Dedifferentiated amniotic fluid mesenchymal stem cell (primary cell): ENCODE data around the gene CNN3.

ENCODE experiments used
- DNase-seq: peaks from one replicate; pipeline ENCODE4 v3.0.0-alpha.2; 2016; ENCODE audit errors: extremely low spot score

The CNN3 gene

DNA sequence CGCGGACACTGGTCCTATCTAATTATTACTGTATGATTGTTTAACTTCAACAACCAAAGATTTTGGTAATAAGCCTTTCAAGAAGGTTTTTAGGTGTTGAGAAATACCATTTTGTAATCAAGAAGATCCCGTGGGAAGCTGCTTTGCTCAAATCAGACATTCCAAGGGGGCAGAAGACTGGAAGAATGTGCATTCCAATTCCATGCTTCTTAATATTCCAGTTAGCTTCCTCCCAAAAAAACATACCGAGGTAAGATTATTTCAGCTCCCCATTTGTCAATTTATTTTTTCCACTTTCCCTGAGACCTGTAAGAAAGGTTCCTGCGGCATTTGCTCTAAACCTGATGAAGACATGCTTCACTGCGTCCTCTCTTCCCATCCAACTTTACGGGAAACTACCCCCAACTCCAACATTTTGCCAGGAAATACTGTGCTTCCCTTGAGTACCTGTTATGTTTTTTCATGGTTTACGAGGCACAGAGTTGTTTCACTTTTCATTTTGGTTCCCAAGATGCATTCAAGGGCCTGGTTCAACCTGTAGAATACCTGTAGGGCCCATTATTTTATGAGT lies 4.1 kb downstream of the CNN3 start:
- no peak for DNase-seq

DNA sequence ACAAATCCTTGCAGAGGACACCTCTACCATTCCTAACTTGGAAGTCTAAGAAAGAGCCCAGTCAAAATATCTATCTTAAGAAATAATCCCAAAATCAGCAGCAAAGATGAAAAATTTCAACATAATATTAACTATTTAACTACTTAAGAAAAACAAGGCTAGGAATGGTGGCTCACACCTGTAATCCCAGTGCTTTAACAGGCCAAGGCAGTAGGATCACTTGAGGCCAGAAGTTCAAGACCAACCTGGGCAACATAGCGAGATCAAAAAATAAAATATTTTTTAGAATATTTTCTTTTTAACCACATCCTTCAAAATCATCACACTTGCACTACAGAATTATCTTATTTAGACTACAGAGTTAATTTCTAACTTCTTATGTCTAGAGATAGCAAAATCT lies 4.9 kb downstream of the CNN3 start:
- no peak for DNase-seq

DNA sequence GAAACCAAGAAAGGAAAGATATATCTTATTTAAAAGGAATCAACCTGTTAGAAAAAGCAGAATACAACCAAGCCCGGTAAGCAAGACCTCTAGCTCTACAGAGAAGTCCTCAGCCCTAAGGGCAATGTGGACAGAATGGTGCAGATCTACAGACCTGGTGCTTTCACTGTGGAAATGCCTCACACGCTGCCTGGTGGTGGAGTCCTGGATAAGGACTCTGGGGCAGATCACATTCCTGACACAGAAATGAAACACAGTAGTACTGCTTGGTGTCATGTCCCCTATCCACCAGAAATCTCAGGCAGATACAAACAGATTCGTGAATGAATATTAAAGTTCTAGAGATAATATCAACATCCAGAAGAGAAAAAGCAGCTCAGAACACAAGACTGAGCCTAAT lies 6.8 kb downstream of the CNN3 start:
- no peak for DNase-seq

DNA sequence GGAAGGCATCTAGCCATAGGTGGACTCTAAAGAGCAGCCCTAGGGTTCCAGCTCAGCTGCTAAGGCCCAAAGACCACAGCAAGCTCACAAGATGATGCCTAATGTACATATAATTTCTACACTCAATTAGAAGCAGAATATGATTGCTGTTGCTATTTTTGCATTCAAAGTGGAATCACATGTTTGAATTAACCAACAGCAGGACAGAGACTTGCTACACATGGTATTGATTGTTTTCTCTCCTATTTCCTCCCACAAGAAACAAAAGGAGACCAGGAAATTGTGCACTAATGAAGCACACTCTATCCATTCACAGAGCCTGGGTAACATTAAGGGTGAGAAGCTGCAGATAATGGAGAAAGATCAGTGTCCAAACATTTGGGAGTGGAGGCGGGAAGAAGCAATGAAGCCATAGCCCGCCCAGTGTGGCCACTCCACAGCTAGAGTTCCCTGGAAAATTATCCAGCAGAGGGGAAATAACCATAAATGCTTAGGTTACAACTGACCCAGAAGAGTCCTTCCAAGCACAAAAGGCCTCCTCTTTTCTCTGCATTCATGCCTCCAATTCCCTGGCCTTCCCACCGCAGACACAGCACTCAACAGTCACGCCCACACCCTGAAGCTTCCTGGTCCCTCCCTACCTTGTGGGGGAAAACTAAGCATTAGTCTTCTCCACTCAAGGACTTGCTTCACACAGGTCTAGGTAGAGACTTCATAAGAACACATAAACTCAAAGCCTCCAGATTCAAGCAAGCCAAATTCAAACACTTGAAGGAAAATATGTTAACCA lies 7.5 kb downstream of the CNN3 start:
- no peak for DNase-seq

DNA sequence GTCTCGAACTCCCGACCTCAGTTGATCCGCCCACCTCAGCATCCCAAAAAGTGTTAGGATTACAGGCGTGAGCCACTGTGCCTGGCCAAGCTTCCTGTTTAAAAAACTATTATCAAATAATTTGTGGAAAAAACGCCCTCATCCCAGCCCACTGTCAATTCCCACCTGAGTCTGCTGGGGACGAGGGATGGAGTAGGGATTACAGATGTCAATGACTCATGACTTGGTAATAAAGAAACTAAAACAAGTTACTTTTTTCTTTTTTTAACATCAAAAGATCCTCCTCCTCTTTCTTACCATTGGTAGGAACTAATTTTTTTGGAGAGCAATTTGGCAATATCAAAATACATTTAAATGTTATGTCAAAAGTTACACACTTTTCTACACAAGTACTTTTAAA lies 9.7 kb downstream of the CNN3 start:
- no peak for DNase-seq

DNA sequence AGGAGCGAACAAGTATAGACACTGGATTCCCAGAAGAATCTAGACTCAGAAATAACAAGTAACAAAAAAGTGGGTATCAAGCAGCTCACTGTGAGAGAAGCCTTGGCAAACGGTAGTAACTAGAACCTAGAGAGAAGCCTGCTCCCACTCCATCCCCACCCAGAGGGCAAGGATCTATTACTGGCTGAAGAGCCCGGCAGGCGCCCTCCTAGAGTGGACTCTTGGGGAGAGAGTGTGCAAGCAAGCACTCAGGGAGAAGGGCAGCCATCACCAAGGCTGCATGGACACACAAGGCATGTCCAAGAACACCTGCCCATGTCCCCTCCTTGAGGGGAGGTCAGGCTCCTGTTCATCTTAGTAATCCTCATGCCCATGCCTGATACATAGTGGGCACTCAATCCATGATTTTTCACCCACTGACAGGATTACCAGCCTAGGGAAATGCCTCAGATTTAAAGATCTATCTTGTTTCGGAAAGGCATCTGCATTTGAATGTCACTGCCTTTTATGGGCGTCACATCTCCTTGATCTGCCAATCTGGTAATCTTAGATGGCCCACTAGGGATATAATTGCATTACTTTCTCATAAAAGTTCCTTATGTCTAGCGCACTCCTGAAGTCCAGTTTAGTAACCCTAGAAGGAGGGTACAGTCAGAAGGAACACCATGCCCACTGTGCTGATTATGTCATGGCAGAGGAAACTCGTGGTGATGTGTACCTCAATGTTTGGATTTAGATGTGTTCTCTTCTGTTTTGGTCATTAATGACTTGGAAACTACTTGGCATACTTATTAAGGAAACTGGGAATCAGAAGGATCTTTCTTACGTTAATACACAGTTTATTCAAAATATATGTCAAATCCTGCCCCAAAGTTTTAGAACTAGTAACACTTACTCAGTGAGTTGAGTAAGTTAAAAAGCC lies 14.4 kb downstream of the CNN3 start:
- no peak for DNase-seq

DNA sequence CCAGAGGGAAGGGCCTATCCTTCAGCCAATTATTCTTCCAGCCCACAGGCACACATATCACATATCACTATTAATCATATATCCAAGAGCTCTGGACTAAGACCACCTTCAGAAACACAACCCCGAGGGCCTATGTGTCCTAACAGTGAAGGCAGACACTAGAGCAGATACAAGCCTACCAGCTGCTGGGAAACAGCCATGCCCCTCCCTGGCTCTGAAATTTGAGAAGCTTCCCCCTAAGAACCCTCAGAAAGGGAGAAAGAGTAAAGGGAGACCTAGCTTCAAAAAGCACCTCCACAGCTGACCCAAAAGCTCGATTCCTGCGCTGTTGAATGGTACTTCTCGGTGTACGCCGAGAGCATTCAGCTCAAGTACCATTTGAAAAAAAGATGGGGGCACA lies 17.4 kb downstream of the CNN3 start:
- DNase-seq, result no peak

DNA sequence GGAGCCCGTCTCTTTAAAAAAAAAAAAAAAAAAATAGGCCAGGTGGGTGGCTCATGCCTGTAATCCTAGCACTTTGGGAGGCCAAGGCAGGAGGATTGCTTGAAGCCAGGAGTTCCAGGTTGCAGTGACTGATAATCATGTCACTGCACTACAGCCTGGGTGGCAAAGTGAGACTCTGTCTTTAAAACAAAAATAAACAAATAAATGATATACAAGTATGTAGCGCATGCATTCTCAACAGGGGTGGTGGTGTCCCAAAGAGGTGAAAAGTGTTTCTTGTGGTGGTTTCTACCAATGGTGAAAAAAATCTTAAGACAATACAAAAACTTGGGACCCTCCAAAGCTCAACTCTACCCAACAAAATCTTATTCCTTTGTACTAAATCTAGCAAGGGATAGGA lies 17.9 kb downstream of the CNN3 start:
- DNase-seq, result no peak

DNA sequence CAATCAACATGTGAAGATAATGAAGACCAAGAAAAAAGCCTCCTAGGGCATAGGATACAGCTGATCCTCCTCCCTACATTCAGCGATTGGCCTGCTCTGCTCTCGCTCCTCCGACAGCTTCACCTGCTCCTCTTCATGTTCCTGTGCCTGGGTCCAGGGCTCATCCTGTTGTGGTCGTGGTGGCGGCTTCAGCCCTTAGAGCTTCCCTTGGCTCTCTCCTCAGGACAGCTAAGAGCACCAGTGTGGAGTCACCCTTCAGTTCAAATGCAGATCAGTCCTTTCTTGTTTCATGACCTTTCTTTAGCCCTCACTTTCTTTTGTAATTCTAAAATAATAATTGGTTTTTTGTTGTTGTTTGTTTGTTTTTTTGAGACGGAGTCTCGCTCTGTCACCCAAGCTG lies 18.7 kb downstream of the CNN3 start:
- no peak for DNase-seq

DNA sequence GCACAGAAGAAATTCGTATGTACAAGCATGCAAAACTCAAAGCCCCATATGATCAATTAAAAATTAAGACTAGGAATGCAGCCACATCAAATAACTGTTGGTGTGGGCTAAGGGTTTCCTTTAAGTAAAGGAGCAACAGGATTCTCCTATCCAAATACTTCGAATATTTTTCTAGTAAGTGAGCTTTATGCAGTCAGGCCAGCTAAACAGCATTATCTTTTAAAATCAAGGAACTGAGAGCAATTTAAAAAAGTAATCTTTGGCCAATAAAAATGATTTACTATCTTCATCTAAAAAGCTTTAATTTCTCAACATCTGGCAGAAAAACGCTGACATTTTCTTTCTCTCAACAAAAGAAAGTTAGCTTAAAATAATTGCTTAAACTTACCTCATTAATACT lies 19.8 kb downstream of the CNN3 start:
- DNase-seq, result no peak

DNA sequence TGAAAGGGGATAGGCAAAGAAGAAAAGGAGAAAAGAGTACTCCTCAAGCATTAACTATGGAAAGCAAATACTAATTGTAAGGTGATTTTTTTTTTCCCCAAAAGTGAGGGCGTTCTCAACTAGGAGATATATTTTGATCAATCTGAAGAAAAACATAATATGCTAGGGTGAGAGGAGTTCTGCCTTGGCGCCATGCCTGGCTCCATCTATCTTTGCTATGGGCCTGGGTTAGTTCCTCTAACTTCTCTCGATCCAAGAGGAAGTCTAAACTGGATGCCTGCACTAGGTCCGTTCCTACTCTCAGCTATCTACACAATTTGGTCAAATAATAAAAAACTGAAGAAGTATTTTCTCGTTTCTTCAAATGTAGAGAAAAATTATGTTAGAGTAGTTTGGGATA lies 20.5 kb downstream of the CNN3 start:
- DNase-seq, result no peak

DNA sequence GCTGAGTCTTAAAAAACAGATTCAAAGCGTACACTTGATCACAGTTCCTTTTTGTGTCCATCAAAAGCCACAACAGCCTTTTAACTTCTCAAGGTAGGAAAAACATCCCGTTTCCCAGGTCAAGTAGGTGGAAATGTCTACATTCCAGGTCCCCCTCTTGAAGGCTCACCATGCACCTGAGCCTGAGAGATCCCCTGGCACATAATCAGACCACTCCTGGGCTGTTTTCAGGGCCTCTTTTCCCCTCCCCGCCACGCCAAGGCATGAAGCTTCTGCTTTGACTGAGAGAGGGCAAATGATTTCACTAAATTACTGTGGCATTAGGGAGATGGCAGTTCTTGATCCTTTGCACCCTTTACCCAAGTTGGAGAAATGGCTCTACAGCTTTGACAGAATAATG lies 21.7 kb downstream of the CNN3 start:
- no peak for DNase-seq

DNA sequence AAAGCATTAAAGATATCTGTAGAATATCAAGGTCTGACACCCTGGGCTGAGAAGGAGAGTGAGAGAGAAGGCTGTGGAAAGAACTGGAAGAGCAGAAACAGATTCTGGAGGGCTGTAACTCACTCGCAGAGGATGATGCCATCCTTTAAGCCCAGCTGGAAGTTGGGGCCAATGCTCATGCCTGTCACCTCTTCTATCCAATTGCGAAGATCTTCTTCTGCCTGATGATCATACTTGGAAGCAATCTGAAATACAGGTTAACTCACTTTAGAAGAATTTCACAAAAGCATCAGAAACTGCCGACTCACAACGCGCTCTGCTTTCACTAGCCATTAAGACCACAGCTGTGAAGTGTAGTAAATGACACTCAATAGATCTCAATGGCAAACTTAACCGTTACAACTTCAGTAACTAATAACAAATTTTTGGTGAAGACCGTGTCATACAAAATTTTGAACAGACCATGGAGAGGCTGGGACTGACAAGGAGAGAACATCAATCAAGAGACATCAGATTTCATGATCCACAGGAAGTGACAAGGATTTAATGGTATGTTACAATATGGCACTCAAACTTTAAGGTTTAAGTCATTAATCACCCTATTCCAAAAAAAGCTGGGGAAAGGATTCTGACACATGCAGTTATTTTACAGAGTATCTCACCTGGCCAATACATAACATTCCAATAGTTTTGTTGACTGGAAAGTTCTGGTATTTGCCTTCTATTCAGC lies 23.5 kb downstream of the CNN3 start:
- no peak for DNase-seq

DNA sequence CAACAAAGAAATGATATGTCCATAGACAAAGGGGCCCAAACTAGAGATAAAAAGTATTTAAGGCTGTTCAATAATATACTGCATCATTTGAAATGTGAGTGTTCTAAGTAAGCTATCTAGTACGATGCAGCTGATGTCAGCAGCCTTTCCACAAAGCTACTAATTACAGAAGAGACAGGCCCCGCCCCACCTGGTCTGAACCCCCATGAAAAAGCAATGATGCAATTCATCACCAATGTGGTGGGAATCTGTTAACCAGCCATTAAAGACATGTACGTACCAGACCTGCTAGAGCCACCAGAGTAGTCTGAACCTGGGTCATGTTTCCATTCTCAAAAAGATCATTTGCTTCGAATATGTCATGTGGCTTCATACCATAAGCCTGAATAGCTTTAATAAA lies 25.1 kb downstream of the CNN3 start:
- DNase-seq, result no peak

DNA sequence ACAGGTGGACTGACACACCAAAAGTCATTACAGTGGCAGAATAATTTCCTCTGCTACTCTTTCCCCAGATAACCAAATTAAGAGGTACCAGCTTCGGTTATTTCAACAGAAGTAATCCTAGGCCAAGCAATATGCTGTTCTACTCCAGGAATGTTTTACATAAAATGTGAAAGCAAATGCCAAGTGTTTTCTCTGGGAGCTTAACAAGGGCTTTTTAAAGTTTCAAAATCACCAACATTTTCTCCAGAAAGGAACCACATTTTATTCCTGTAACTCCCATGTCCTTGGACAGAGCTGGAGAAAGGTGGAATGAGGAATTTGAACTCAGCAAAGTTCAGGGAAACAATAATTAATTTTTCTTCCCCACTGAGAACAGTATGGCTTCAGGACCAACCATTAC lies 27.2 kb downstream of the CNN3 start:
- DNase-seq, result no peak

DNA sequence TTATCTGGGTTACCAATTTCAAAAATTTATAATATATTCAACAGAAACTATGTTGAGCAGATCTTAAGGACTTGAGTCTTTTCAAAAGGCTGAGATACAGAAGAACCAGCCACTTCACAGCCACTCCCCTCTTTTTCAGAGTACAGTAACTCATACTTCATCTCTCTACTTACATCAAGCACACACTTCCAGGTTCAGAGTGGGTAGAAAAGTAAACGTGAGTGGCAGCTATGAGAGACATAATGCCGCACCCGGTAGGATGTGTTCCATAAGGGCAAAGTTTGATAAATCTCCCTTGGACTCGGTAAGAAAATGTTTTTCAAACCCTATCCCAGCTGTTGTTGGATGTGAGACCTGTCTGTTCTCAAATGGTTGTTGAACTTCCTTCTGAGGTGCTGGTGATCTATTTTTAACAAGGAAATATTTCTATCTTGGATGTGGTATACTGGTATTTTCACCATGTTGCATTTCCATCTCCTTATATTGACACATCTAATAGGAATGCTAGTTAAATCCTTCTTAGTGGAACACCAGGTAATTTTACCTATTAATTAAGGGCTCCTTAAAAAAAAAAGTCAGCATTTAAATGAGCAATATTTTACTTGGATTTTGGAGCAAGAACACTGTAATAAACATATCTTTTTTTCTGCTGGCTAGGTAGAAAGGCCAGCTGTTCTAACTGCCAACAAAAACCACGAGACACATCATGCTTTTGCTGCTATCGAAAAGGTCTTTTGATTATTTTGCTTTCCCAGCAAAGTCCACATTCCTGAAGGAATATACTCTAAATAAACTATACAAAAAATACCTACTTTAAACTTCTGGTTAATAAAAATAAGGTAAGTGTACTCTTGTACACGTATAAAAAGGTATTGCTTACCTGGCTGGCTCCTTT lies 28.2 kb downstream of the CNN3 start:
- no peak for DNase-seq

DNA sequence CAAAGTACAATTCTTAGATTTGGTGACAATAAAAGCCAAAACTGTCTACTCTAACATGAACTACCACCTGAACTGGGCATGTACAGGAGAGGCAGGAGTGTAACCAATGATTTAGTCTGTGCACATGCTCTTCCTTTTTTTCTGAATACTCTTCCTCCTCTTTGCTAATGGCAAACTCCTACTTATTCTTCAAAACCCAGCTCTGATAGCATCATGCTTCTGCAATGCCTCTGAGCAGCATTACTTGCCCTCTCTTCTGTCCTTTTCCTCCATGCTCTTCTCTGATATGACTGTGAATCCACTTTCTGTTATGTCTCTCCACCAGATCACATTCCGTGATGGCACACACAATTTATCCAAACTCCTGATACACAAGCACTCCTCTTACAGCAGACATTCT lies 31.4 kb downstream of the CNN3 start:
- DNase-seq, result no peak

DNA sequence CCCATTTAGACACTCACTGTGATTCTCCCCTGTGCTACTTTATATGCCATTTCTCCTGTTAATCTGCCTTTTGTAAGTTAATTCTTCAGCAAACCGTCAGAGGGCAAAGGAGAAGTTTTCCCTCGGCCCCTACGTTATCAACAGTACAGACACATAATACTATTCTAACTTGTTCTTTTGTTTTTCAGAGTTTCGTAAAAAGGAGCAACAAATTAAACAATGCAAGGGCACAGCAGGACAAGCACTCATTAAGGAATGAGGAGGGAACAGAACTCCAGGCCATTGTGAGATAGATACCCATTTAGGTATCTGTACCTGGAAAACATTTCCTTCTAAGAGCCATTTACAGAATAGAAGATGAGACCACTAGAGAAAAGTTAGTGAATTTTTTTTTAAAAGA lies 32.3 kb downstream of the CNN3 start:
- DNase-seq, result no peak

DNA sequence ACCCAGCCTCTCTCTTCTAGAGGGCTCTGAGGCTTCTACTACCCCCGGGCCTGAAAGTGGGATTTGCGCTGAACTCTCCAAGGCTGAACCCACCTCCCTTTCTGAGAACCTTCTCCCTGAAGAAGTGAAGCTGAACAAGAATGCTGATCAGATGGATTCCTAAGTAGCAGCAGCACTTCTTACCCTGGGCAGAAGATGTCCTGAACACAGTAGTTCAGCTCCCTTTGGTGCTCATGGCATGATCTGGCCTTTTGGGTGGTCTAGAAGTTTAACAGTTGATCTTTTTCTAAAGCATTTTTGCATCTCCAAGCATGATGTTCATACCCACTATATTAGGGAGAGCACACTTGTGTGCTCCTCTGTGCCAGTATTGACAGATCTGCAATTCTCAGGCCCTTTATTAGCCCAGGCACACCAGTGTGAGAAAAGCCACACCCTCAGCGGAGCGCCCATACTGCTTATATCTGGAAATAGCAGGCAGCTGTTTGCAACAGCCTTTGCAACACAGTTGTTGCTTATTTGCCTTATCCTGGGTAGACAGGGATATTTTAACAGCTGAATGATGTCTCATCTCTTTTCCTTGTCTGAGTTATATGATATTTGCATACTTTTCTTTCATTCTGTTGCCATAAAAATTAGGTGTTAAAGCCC lies 34.2 kb downstream of the CNN3 start:
- DNase-seq, result no peak

DNA sequence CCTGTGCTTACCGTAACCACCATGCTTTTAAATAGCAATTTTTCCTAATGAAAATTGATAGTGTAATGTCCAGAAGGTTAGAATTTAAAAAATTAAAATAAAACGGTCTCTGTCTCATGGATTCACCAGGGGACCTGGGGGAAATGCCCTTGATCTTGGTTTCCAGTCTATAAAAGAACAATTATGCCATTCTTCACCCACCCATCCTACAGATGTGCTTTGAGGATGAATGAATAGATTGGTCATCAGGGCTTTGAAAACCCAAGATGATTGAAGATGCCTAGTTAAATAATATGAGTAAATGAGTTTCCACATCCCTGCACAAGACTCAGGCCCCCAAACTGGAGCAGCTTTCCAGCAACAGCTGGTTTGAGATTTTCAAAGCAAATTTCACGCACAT lies 38.7 kb downstream of the CNN3 start:
- DNase-seq, result no peak
